AG04450 (cell line): ENCODE measurements around the gene DGUOK. TPM values are rescaled to one million over a fixed set of nuclear protein-coding genes. Genes with fewer than 3 reads are reported as not detected.

Experiments
- CTCF ChIA-PET: fragments of 300-600, 350-600 bp; formaldehyde crosslinking; extraction: SDS; loops from one replicate; lab custom pipeline; 2022; ENCODE audit warnings: antibody characterized with exemption, inconsistent platforms; lab: Charles Lee
- POLR2A ChIA-PET: fragments of 350-600 bp; formaldehyde crosslinking; extraction: SDS; loops from one replicate; lab custom pipeline; 2021; ENCODE audit warnings: antibody characterized with exemption, inconsistent platforms; lab: Yijun Ruan, JAX
- DNase-seq: peaks from one replicate; pipeline ENCODE4 v3.0.0-alpha.2; 2011; ENCODE audit warnings: low read depth, low spot score
- H3K27ac ChIP-seq: one replicate; pipeline ENCODE4 v1.5.1; 2012; ENCODE audit warnings: low read depth, low read length, control low read depth
- H3K27me3 ChIP-seq: one replicate; pipeline ENCODE4 v1.6.0; 2012; ENCODE audit warnings: low read length; ENCODE audit not compliant: control insufficient read depth, insufficient read depth
- H3K4me3 ChIP-seq: 2 replicates; pipeline ENCODE4 v1.5.1; 2011; ENCODE audit warnings: mild to moderate bottlenecking, low read depth, low read length, control low read depth
- H3K9me3 ChIP-seq: 2 replicates; pipeline ENCODE4 v1.5.1; 2012; ENCODE audit warnings: low read length; ENCODE audit not compliant: control insufficient read depth, insufficient read depth
- polyA plus RNA-seq: library from polyadenylated mRNA; depleted of rRNA; stranded (reverse); fragments of >200 nt; gene quantifications from 2 replicates; pipeline ENCODE4 v1.2.3, GENCODE V29; 2011
- TF ChIP-seq, protein P1 (sequence below): IDR thresholded peaks from 2 replicates; pipeline ENCODE4 v1.5.1; 2011; ENCODE audit warnings: low read depth, low read length, control low read depth, inconsistent platforms

DGUOK gene
- polyA plus RNA-seq, 1 experiment, result 101 TPM

DNA sequence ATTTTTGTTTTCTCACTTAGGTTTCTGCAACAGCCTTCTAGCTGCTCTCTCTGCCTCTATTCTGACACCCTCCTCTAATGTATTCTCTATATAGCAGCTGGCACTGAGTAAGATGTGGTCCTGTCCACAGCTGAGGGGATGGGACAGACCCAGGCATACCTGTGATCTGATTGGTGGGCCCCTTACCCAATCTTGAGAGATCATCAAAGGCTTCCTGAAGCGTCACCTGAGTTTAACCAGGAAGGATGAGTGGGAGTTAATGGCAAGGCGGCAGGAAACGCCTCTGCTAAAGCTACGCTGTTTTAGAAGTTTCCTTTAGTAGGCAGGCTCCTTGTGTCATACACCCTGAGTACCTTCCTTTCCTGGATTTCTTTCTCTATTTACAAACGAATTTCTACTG is 52.3 kb downstream of the DGUOK start:
- ChIA-PET CTCF (interaction anchor here (1.2 kb wide), 1 partner anchor 155 kb away, joined by 3 read pairs; no protein-coding TSS in a partner anchor), POLR2A (interaction anchor here (1.0 kb wide), 1 partner anchor 142 kb away, joined by 3 read pairs; no protein-coding TSS in a partner anchor)
- no peak for DNase-seq
- H3K9me3 ChIP-seq, result peaks cover 3% of the 10 kb centered on the region; the same call in 1 of the 2 replicates
- H3K27ac ChIP-seq, result no peak overlapping the region
- TF ChIP-seq, protein P1, sequence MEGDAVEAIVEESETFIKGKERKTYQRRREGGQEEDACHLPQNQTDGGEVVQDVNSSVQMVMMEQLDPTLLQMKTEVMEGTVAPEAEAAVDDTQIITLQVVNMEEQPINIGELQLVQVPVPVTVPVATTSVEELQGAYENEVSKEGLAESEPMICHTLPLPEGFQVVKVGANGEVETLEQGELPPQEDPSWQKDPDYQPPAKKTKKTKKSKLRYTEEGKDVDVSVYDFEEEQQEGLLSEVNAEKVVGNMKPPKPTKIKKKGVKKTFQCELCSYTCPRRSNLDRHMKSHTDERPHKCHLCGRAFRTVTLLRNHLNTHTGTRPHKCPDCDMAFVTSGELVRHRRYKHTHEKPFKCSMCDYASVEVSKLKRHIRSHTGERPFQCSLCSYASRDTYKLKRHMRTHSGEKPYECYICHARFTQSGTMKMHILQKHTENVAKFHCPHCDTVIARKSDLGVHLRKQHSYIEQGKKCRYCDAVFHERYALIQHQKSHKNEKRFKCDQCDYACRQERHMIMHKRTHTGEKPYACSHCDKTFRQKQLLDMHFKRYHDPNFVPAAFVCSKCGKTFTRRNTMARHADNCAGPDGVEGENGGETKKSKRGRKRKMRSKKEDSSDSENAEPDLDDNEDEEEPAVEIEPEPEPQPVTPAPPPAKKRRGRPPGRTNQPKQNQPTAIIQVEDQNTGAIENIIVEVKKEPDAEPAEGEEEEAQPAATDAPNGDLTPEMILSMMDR, result no peak
- no peaks in the 10 kb centered on the region for H3K27me3 ChIP-seq
- H3K4me3 ChIP-seq, result no peak overlapping the region

DNA sequence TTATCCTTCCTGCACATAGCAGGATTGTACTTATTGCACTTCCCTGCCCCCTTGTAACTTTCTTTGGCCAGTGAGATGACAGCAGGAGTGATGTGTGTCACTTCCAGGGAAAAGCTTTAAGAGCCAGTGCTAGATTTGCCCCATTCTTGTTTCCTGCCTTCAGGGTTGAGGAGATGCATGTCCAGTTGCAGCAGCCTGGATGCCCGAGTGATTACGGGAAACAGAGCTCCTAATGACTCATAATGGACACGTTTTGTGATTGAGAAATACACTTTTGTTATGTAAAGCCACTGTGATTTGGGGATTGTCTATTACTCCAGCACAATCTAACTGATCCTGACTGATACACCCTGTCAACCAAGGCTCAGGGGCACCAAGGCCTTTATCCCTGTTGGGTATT is 53.0 kb downstream of the DGUOK start:
- H3K9me3 ChIP-seq, result peaks cover 3% of the 10 kb centered on the region; the same call in 1 of the 2 replicates
- H3K27ac ChIP-seq, result peak overlapping the region; percentile 62
- TF ChIP-seq, protein P1, result no peak
- peak; percentile 65 for DNase-seq
- H3K4me3 ChIP-seq, result no peak overlapping the region
- ChIA-PET CTCF (interaction anchor here (1.2 kb wide), 1 partner anchor 156 kb away, joined by 3 read pairs; no protein-coding TSS in a partner anchor), POLR2A (interaction anchor here (1.0 kb wide), 2 partner anchors 141 to 151 kb away, joined by 3 read pairs; partner anchors contain the start of gene STAMBP)
- H3K27me3 ChIP-seq, result no peaks in the 10 kb centered on the region

DNA sequence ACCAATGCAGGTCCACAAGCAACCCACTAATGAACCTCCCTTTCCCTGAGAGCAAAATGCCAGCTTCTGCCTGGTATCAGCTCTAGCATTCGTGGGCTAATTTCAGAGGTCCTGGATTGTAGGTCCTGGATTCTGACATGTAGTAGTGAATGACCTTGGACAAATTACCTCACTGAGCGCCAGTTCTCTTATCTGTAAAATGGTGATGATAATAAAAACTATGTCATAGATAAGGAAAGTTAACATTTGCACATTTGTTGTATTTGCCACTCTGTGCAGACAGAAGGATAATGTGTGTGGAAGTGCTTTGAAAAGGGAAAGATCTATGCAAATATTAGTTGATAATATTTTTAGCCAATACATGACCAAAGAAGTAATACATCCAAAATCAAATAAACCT is 53.9 kb downstream of the DGUOK start:
- ChIA-PET CTCF (interaction anchor here (0.5 kb wide), 1 partner anchor 116 kb away, joined by 7 read pairs; no protein-coding TSS in a partner anchor), POLR2A (interaction anchor here (1.0 kb wide), 1 partner anchor 152 kb away, joined by 3 read pairs; the partner anchor contains the start of gene STAMBP)

DNA sequence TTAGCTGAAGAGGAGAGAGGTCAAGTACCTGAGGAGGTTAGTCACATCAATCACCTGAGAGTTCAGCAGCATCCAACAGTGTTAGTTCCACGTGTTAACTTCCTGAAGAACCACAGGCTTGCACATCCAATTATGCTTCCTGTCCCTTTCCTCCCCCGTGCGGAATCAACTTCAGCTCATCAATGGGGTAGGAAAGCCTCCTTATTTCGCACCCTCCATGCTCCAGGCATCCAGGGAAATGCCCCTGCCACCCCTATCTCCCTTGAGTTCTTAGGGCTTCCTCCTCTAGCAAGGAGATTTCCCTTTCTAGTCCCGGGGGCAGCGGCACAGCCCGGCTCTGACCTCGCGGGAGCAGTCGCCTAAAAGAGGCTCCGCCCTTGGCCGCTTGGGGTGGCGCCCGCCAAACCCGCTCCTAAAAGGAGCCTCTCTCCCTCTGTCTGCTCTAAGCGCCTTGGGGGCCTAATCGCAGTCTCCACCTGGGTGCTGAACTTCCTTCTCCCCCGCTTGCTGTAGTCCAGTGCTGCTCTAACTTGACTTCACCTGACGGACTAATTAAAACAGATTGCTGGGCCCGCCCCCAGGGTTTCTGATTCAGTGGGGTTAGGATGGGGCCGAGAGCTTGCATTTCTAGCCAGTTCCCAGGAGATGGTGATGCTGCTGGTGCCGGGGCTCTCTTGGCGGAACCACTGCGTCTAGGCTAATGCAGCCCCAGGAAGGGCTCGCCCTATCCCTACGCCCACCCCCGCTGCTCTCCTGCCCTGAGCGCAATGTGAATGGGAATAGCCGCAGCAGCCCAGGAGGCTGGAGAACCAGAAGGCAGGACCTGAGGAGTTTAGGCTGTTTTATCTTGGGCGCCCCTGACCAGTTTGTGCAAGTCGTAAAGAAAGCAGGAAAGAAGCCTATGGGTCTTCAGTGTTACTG is 54.7 kb downstream of the DGUOK start:
- no peak for DNase-seq
- TF ChIP-seq, protein P1, result no peak
- Histone ChIP-seq H3K27ac (no peak overlapping the region), H3K4me3 (peak overlapping the region; percentile 49), H3K9me3 (peaks cover 3% of the 10 kb centered on the region), H3K27me3 (no peaks in the 10 kb centered on the region)
- ChIA-PET POLR2A (no interaction called here), CTCF (interaction anchor here (0.5 kb wide), 1 partner anchor 115 kb away, joined by 7 read pairs; no protein-coding TSS in a partner anchor)

More for the DNA sequence above, 53.9 kb downstream of the DGUOK start:
- Histone ChIP-seq H3K27ac (no peak overlapping the region), H3K27me3 (no peaks in the 10 kb centered on the region), H3K9me3 (peaks cover 3% of the 10 kb centered on the region), H3K4me3 (no peak overlapping the region)
- no peak for DNase-seq
- TF ChIP-seq, protein P1, result no peak
